Measurements from ENCODE around the gene RILPL1. TPM values are rescaled to one million over a fixed set of nuclear protein-coding genes. Genes with fewer than 3 reads are reported as not detected.

The RILPL1 gene
- total and polyA plus RNA-seq, 9 of the 15 experiments (the other 6 are each of a cell fraction or from before 2014, with no cell fraction given), result 0.25 to 10.6 (median 8.6) TPM

- TF ChIP-seq ATF6 (CRISPR knock-in tag; IDR thresholded peaks at IDR 0.05), result no peak; the same call in 1 of the 2 replicates
- no peak for TF ChIP-seq ZNF699 (CRISPR knock-in tag; IDR thresholded peaks at IDR 0.05; ENCODE audit: insufficient replicate concordance)
- peak; percentile 92 for TF ChIP-seq RB1 (IDR thresholded peaks at IDR 0.05; ENCODE audit: low read depth)
- peak in 1 of 2 experiments; percentile 84; a peak in 2 of 4 replicates for TF ChIP-seq TEAD1 (CRISPR knock-in tag; IDR thresholded peaks at IDR 0.05)
- no peak for TF ChIP-seq HBP1 (CRISPR knock-in tag; IDR thresholded peaks at IDR 0.05)
- peak; percentile 46 for TF ChIP-seq CEBPG (CRISPR knock-in tag; IDR thresholded peaks at IDR 0.05)
- no peak for TF ChIP-seq CEBPG (tag; conservative IDR thresholded peaks at IDR 0.05 in 1 of 2, IDR thresholded peaks at IDR 0.05 in 1 of 2)
- 0 out of 2 replicates have a peak, but pooled peaks have one; percentile 30 for TF ChIP-seq USF1 (CRISPR knock-in tag; IDR thresholded peaks at IDR 0.05)
- TF ChIP-seq KDM2B (CRISPR knock-in tag; IDR thresholded peaks at IDR 0.05), result no peak
- TF ChIP-seq DDX20 (tag; IDR thresholded peaks at IDR 0.05; ENCODE audit: low read depth), result no peak
- TF ChIP-seq FOXK1 (CRISPR knock-in tag; IDR thresholded peaks at IDR 0.05; ENCODE audit: borderline replicate concordance), result 0 out of 2 replicates have a peak, but pooled peaks have one; percentile 39
- TF ChIP-seq ZNF717 (CRISPR knock-in tag; IDR thresholded peaks at IDR 0.05), result no peak
- no peak for TF ChIP-seq PCBP1 (IDR thresholded peaks at IDR 0.05; ENCODE audit: low read depth, low read length, poor library complexity, severe bottlenecking)
- TF ChIP-seq PREB (CRISPR knock-in tag; IDR thresholded peaks at IDR 0.05), result no peak
- TF ChIP-seq ZNF584 (CRISPR knock-in tag; IDR thresholded peaks at IDR 0.05; ENCODE audit: low read depth), result no peak
- peak; percentile 91 for TF ChIP-seq SUPT5H (IDR thresholded peaks at IDR 0.05)
- no peak for TF ChIP-seq SETDB1 (IDR thresholded peaks at IDR 0.05; ENCODE audit: low read length)
- TF ChIP-seq NFXL1 (CRISPR knock-in tag; IDR thresholded peaks at IDR 0.05), result no peak
- no peak for TF ChIP-seq ZNF24 (IDR thresholded peaks at IDR 0.05)
- no peak for TF ChIP-seq ZNF165 (CRISPR knock-in tag; IDR thresholded peaks at IDR 0.05; ENCODE audit: borderline replicate concordance)
- peak; percentile 31; the same call in 1 of the 2 replicates for TF ChIP-seq FOSL1 (tag; conservative IDR thresholded peaks at IDR 0.05)
Observed at GRCh38 chr12:123457980-123458779, 75.3 kb downstream of the RILPL1 start, which contains the start of gene SNRNP35 (continued).

All from K562 (cell line).